Caco-2 (cell line): ENCODE results near the gene IDH3G. TPM values are rescaled to one million over a fixed set of nuclear protein-coding genes. Genes with fewer than 3 reads are reported as not detected.
A peak's percentile ranks its signal among the peaks of the same experiment; 100 is the strongest.

Source experiments
- BruUV-seq: library from RNA; stranded (reverse); fragments of 400-500 nt; replicated peaks from 2 replicates; lab custom pipeline; 2021; lab: Mats Ljungman, UMichigan
- CTCF ChIA-PET: fragments of 300-600 bp; sonication (Branson Sonifier 250); formaldehyde crosslinking; loops from one replicate; lab custom pipeline; 2022; ENCODE audit warnings: antibody characterized with exemption; lab: Charles Lee
- POLR2A ChIA-PET: fragments of 300-600 bp; sonication (Branson Sonifier 250); formaldehyde crosslinking; loops from one replicate; lab custom pipeline; 2022; ENCODE audit warnings: antibody characterized with exemption; lab: Charles Lee
- DNase-seq, 2 experiments: peaks; one replicate each; pipeline versions ENCODE4 v3.0.0 to v3.0.0-alpha.2; 2020 to 2022
- H3K27me3 ChIP-seq: replicated peaks from 2 replicates; pipeline ENCODE4 v1.6.0; 2011; ENCODE audit warnings: low read length; ENCODE audit not compliant: control insufficient read depth, insufficient read depth
- H3K36me3 ChIP-seq: 2 replicates; pipeline ENCODE4 v1.5.1; 2011; ENCODE audit warnings: low read length; ENCODE audit not compliant: control insufficient read depth, insufficient read depth
- H3K4me1 ChIP-seq: fragments of 250-450 bp; sonication (Bioruptor Pico); 2 replicates; pipeline ENCODE4 v1.5.1; 2020; ENCODE audit warnings: mild to moderate bottlenecking
- H3K4me3 ChIP-seq: 2 replicates; pipeline ENCODE4 v1.5.1; 2011; ENCODE audit warnings: low read depth, mild to moderate bottlenecking, control low read depth, low read length
- H3K9me3 ChIP-seq: fragments of 250-450 bp; sonication (Bioruptor Pico); 2 replicates; pipeline ENCODE4 v1.5.1; 2020; ENCODE audit warnings: mild to moderate bottlenecking, moderate library complexity
- H3K27ac Mint-ChIP-seq: one replicate; pipeline ENCODE4 v1.8.0; 2022; ENCODE audit warnings: mixed read lengths; ENCODE audit not compliant: unreplicated experiment
- H3K27me3 Mint-ChIP-seq: one replicate; pipeline ENCODE4 v1.8.0; 2022; ENCODE audit warnings: mixed read lengths; ENCODE audit not compliant: insufficient read depth, unreplicated experiment
- H3K36me3 Mint-ChIP-seq: one replicate; pipeline ENCODE4 v1.8.0; 2022; ENCODE audit warnings: mild to moderate bottlenecking, mixed read lengths; ENCODE audit not compliant: insufficient read depth, unreplicated experiment
- H3K4me1 Mint-ChIP-seq: one replicate; pipeline ENCODE4 v1.8.0; 2022; ENCODE audit warnings: low read depth, mixed read lengths; ENCODE audit not compliant: unreplicated experiment
- H3K4me3 Mint-ChIP-seq: one replicate; pipeline ENCODE4 v1.8.0; 2022; ENCODE audit warnings: mild to moderate bottlenecking, moderate library complexity, mixed read lengths; ENCODE audit not compliant: unreplicated experiment
- H3K9me3 Mint-ChIP-seq: one replicate; pipeline ENCODE4 v1.8.0; 2022; ENCODE audit warnings: mixed read lengths; ENCODE audit not compliant: unreplicated experiment
- intact Hi-C: fragments of 100-400 bp; cut with micrococcal nuclease; formaldehyde crosslinking; loops from one replicate; pipeline ENCODE4 v1.10.0; 2022; ENCODE audit not compliant: unreplicated experiment
- total RNA-seq: library from RNA; stranded (reverse); gene quantifications from 2 replicates; pipeline ENCODE4 v1.2.3, GENCODE V29; 2022
- TF ChIP-seq, protein P1 (sequence below), 2 experiments: fragments of 200-600 bp in 1 of 2; IDR thresholded peaks; 1 replicate in 1 of 2; 2 replicates in 1 of 2; pipeline versions ENCODE4 v1.5.1 to v1.8.0; 2011 to 2022; ENCODE audit warnings: antibody characterized with exemption in 1 of 2, control low read depth in 1 of 2, inconsistent platforms in 1 of 2, low read depth in 1 of 2, low read length in 1 of 2, mild to moderate bottlenecking in 1 of 2, moderate library complexity in 1 of 2; ENCODE audit not compliant: insufficient read depth in 1 of 2, severe bottlenecking in 1 of 2, unreplicated experiment in 1 of 2

Gene IDH3G
- total RNA-seq, 1 experiment from 2014 or later = 53.3 TPM

- Histone ChIP-seq H3K9me3 (no peaks in the 10 kb centered on the region), H3K4me1 (no peaks in the 10 kb centered on the region), H3K27me3 (no peaks in the 10 kb centered on the region), H3K4me3 (no peak overlapping the region), H3K36me3 (no peaks in the 10 kb centered on the region)
- TF ChIP-seq, protein P1, sequence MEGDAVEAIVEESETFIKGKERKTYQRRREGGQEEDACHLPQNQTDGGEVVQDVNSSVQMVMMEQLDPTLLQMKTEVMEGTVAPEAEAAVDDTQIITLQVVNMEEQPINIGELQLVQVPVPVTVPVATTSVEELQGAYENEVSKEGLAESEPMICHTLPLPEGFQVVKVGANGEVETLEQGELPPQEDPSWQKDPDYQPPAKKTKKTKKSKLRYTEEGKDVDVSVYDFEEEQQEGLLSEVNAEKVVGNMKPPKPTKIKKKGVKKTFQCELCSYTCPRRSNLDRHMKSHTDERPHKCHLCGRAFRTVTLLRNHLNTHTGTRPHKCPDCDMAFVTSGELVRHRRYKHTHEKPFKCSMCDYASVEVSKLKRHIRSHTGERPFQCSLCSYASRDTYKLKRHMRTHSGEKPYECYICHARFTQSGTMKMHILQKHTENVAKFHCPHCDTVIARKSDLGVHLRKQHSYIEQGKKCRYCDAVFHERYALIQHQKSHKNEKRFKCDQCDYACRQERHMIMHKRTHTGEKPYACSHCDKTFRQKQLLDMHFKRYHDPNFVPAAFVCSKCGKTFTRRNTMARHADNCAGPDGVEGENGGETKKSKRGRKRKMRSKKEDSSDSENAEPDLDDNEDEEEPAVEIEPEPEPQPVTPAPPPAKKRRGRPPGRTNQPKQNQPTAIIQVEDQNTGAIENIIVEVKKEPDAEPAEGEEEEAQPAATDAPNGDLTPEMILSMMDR (IDR thresholded peaks at IDR 0.05; ENCODE audit: insufficient read depth in 1 of 2, low read depth in 1 of 2, low read length in 1 of 2, severe bottlenecking in 1 of 2, unreplicated experiment in 1 of 2) = no peak
- BruUV-seq = no TSS peak
- Mint-ChIP-seq H3K27ac (no peak overlapping the region), H3K4me1 (no peaks in the 10 kb centered on the region), H3K9me3 (no peaks in the 10 kb centered on the region), H3K36me3 (peaks cover 4% of the 10 kb centered on the region), H3K27me3 (no peaks in the 10 kb centered on the region), H3K4me3 (no peak overlapping the region)
- ChIA-PET CTCF (no interaction called here), POLR2A (no interaction called here)
- DNase-seq = no peak
- intact Hi-C loops = no loop called here
Measured at GRCh38 chrX:153762626-153763173, 31.5 kb downstream of the IDH3G start.

- H3K4me3 Mint-ChIP-seq = no peak overlapping the region
- no TSS peak for BruUV-seq
- H3K4me1 Mint-ChIP-seq = no peaks in the 10 kb centered on the region
- TF ChIP-seq, protein P1 (IDR thresholded peaks at IDR 0.05; ENCODE audit: insufficient read depth in 1 of 2, low read depth in 1 of 2, low read length in 1 of 2, severe bottlenecking in 1 of 2, unreplicated experiment in 1 of 2) = no peak
- no peaks in the 10 kb centered on the region for H3K9me3 ChIP-seq
- CTCF ChIA-PET = interaction anchor here (0.6 kb wide), 2 partner anchors 38 to 75 kb away, joined by 3 read pairs; partner anchors contain the start of gene BCAP31
- no peak overlapping the region for H3K4me3 ChIP-seq
- H3K36me3 Mint-ChIP-seq = peaks cover 4% of the 10 kb centered on the region
- no peaks in the 10 kb centered on the region for H3K27me3 ChIP-seq
- H3K27ac Mint-ChIP-seq = no peak overlapping the region
- no peaks in the 10 kb centered on the region for H3K27me3 Mint-ChIP-seq
- H3K36me3 ChIP-seq = no peaks in the 10 kb centered on the region
- POLR2A ChIA-PET = no interaction called here
- peak in 1 of 2 experiments; percentile 19 for DNase-seq
- intact Hi-C loops = no loop called here
- H3K4me1 ChIP-seq = no peaks in the 10 kb centered on the region
- no peaks in the 10 kb centered on the region for H3K9me3 Mint-ChIP-seq
Measured at GRCh38 chrX:153761863-153762262, 32.3 kb downstream of the IDH3G start.

DNA sequence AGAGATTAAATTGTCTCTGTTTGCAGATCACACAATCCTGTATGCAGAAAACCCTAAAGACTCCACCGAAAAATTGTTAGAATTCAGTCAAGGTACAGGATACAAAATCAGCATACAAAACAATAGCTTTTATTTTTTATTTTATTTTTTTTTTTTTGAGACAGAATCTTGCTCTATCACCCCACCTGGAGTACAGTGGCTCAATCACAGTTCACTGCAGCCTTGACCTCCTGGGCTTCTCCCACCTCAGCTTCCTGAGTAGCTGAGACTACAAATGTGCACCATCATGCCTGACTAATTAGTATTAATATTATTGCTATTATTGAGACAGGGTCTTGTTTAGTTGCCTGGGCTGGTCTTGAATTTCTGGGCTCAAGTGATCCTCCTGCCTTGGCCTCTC lies 39.0 kb downstream of the IDH3G start:
- no peaks in the 10 kb centered on the region for H3K9me3 Mint-ChIP-seq
- intact Hi-C loops = no loop called here
- Histone ChIP-seq H3K36me3 (no peaks in the 10 kb centered on the region), H3K27me3 (no peaks in the 10 kb centered on the region), H3K4me1 (no peaks in the 10 kb centered on the region), H3K9me3 (no peaks in the 10 kb centered on the region), H3K4me3 (no peak overlapping the region)
- H3K36me3 Mint-ChIP-seq = no peaks in the 10 kb centered on the region
- BruUV-seq = no TSS peak
- H3K27me3 Mint-ChIP-seq = no peaks in the 10 kb centered on the region
- TF ChIP-seq, protein P1 (IDR thresholded peaks at IDR 0.05; ENCODE audit: insufficient read depth in 1 of 2, low read depth in 1 of 2, low read length in 1 of 2, severe bottlenecking in 1 of 2, unreplicated experiment in 1 of 2) = peak in 1 of 2 experiments; percentile 7
- ChIA-PET POLR2A (no interaction called here), CTCF (no interaction called here)
- H3K4me1 Mint-ChIP-seq = peaks cover 6% of the 10 kb centered on the region
- H3K4me3 Mint-ChIP-seq = no peak overlapping the region
- DNase-seq = no peak
- no peak overlapping the region for H3K27ac Mint-ChIP-seq
